ENCODE measurements around the gene TBL1X.

Gene TBL1X

DNA sequence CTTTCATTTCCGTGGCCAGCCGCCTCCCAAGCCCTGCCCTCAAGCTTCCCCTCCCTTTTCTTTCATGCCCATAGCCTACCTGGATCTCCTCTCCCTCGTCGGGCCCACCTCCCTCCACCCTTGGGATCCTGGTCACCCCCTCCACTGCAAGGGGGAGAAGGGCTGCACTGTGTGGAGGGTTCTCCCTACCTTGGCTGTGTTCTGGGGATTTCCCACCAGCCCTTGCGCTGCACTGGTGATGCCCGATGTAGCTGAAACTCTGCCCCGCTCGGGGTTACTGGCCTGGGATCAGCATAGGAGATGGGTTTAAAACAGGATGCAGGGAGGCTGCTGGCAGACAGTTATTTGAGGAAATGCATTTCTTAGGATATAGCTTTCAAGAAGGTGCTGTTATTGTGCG, 128.9 kb downstream of the TBL1X start:
- DNase-seq, result no peak

DNA sequence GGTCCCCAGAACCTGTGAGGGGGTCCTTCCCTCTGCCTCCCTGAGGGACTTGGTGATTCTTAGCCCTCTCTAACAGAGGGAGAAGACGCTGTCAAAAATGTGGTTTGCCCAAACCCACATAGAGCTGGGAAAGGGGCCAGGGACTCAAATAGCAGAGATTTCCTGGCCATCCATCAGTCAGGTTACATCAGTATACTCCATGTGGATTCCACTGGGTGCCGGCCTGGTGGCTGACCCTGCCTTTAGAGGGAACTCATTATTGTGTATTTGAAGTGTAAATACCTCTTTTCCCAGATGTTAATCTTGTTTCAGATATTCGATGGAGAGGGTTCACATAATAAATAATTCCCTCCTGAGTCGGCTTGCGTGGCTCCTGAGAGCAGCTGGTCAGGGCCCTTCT, 130.3 kb downstream of the TBL1X start:
- no peak for DNase-seq

GRCh38 chrX:9596837-9597236, 132.0 kb downstream of the TBL1X start:
- no peak for DNase-seq

GRCh38 chrX:9597361-9598035, 132.6 kb downstream of the TBL1X start:
- no peak for DNase-seq

- no peak for DNase-seq
Observed at GRCh38 chrX:9598344-9598743, 133.5 kb downstream of the TBL1X start.

DNA sequence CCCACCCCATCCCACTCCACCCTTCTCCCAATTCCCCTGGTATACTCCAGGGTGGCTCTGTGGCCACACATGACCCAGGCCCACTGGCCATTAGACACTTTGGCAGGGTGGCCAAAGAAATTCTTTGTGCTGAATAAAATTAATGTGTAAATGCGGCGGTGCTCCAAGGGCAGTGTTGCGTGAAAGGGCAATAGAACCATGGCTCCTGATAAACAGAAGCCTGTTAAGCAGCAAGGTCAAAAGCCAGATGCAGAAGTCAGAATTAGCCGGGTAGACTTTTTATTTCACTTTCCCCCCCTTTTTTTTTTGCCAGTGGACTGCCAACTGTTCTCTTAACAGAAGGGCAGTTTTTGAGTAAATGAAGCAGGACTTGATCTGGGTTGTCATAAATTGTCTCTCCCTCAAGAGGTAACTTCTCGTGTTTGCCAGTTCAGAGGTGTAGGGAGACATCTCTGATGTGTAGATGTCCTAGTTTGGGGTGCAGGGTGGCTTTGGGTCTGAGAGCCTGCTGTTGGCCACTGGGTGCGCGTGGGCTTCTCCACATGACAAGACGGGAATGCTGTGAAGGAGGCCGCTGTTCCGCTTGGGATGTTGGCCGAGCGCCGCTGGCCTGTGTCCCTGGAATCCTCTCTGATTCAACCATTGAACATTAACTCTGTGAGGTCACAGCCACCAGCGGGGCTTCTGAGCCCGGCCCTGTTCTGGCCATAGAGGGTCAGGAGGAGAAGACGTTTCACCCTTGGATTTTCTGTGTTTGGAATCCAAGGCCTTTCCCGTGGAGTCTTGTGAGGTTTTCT, 139.5 kb downstream of the TBL1X start:
- DNase-seq, result no peak

DNA sequence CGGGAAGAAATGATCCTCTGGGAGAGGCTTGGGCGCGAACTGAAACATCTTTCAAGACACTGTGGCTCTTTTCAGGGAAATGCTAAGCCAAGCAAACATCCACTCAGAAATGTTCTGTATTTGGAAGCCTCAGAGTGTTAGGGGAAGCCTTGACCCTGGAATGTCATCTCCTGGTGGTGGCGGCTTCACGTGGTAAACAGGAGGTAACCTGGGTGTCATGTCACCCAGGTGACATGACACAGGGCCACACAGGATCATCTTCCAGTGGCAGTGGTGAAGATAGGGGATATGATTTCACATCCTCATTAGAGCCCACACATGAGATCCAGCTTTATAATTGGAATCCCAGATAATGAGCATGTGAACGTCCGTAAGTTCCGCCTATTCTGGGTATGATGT, 140.0 kb downstream of the TBL1X start:
- no peak for DNase-seq

DNA sequence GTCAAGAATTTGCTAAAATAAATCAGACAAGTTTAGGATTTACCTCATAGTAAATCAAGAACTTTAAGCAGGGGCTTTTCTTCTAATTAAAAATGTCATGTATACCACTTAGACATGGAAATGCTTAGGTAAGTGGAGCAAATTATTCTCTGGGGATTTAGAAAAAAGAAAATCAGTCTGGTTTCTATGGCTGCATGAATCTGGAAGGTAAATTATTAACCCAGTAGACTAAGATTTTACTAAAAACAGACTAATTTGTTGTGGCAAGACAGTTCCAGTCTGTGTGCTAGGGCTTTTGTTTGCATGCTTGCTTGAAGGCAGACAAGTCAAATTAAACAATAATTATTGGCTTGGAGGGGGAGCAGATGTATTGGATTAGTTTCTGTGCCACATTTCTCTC, 140.6 kb downstream of the TBL1X start:
- DNase-seq, result peak in 1 of 2 experiments; percentile 17

DNA sequence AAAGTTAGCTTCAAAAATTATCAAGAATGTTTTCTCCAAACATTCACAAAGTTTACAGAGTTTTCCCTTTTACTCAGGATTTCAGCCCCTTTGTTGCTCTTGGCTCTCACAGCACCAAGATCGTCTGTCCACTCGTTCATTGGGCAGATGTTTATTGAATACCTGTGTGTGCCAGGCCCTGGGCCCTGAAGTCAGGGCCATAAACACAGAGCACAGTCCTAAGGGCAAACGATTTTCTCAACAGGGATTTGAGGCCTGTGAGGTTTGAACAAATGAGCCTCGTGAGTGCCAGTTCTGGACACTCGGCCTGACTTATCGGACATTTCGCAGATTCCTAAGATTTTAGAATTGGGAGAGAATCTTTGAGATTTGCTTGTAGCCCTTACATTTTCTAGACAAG, 142.1 kb downstream of the TBL1X start:
- DNase-seq, result no peak

- DNase-seq, result no peak
Observed at GRCh38 chrX:9609499-9609898, 144.6 kb downstream of the TBL1X start.

DNA sequence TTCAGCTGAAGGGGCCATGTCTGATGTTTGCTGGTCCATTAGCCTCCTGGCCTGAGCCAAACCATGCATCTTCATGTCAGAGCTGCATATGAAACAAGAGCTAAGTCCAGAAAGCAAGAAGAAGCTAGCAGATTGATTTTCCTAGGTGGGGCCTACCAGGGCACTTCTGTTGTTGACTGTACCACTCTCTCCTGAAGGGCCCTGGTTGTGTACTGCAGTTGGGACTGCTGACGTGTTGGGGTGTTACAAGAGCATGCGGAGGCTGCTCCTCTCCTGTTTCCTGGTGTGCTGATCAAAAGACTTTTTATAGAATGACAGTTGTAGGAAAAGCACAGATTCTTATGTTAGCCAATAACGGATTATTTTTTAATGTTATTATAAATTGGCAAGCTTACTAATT, 145.1 kb downstream of the TBL1X start:
- no peak for DNase-seq

- no peak for DNase-seq
Observed at GRCh38 chrX:9610771-9611392, 146.0 kb downstream of the TBL1X start.

GRCh38 chrX:9611436-9612145, 146.7 kb downstream of the TBL1X start:
- DNase-seq, result no peak

GRCh38 chrX:9612146-9612505, 147.3 kb downstream of the TBL1X start:
- DNase-seq, result no peak

DNA sequence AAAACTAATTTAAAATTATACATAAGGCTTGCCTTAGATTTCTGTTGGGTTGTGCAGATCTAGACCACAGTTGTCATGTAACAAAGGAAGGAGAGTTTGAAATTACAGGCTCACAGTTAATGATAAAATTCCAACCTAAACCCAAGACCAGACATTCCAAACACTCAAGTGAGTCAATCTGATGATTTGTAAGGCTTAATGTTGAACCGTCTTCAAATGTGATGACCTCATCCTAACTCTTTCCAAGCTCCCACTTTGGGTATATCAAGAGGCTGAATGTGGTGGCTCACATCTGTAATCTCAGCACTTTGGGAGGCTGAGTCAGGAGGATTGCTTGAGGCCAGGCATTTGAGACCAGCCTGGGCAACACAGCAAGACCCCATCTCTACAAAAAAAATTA, 149.2 kb downstream of the TBL1X start:
- no peak for DNase-seq

DNA sequence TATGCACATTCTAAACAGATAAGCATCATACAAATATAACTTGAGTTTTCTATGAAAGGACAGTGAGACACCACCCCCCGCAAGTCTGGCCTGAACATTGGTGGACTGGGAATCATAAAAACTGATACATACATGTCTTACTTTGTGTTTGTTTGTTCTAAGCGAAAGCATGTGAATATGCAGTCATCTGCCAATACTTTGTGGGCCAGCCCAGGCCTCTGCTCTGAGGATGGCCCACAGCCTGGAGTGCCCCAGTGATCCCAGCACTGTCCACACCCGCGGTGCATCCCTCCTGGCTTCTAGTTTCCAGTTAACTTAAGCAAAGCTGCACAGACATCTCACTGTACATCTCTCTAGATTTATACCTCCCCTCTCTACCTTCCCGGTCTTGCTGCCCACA, 154.3 kb downstream of the TBL1X start:
- DNase-seq, result no peak

- no peak for DNase-seq
Observed at GRCh38 chrX:9619581-9619980, 154.7 kb downstream of the TBL1X start.

GRCh38 chrX:9622128-9622527, 157.3 kb downstream of the TBL1X start:
- no peak for DNase-seq

GRCh38 chrX:9626379-9626778, 161.5 kb downstream of the TBL1X start:
- DNase-seq, result no peak

- DNase-seq, result no peak
Observed at GRCh38 chrX:9627922-9628321, 163.1 kb downstream of the TBL1X start.

GRCh38 chrX:9628779-9629493, 164.1 kb downstream of the TBL1X start:
- DNase-seq, result peak in 1 of 2 experiments; percentile 5

DNA sequence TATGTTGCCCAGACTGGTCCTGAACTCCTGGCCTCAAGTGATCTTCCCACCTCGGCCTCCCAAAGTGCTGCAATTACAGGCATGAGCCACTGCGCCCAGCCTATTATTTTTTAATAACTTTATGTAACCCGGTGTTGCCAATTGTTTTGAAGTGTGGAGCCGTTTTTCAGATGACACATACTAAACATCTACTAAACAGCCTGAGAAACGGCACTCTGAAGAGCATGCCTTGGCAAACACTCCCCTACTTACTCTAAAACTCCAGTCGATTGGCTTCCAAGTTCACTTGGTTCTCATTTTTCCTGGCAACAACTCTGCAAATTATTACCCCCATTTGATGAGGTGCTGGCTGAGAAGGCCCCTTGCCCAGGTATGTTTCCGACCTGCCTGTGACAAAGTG, 169.7 kb downstream of the TBL1X start:
- no peak for DNase-seq

DNA sequence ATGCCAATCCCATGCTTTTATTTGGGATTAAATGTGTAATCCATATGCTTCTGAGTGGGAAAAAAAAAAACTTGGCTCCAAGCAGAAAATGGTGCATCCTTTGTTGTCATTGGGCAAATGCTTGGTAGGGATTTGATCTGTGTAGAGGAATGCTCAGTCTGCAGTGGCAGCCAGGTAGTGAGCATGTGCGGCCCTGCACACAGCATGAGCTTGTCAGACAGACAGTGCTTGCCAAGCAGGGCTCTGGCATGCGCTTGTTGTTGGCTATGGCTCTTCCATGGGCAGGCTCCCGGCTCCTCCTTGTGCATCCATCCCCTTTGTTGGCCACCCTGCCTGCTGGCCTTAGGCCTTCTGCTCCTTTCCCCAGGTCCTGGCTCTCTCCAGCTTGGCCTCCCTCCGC, 170.5 kb downstream of the TBL1X start:
- DNase-seq, result no peak

All from NCI-H526 (cell line).